ENCODE measurements around the gene AKIP1. TPM values are rescaled to one million over a fixed set of nuclear protein-coding genes. Genes with fewer than 3 reads are reported as not detected.

Gene AKIP1
- total and polyA plus RNA-seq, 9 of the 15 experiments (the other 6 are each of a cell fraction or from before 2014, with no cell fraction given): 9.0 to 52.6 (median 36.2) TPM

DNA sequence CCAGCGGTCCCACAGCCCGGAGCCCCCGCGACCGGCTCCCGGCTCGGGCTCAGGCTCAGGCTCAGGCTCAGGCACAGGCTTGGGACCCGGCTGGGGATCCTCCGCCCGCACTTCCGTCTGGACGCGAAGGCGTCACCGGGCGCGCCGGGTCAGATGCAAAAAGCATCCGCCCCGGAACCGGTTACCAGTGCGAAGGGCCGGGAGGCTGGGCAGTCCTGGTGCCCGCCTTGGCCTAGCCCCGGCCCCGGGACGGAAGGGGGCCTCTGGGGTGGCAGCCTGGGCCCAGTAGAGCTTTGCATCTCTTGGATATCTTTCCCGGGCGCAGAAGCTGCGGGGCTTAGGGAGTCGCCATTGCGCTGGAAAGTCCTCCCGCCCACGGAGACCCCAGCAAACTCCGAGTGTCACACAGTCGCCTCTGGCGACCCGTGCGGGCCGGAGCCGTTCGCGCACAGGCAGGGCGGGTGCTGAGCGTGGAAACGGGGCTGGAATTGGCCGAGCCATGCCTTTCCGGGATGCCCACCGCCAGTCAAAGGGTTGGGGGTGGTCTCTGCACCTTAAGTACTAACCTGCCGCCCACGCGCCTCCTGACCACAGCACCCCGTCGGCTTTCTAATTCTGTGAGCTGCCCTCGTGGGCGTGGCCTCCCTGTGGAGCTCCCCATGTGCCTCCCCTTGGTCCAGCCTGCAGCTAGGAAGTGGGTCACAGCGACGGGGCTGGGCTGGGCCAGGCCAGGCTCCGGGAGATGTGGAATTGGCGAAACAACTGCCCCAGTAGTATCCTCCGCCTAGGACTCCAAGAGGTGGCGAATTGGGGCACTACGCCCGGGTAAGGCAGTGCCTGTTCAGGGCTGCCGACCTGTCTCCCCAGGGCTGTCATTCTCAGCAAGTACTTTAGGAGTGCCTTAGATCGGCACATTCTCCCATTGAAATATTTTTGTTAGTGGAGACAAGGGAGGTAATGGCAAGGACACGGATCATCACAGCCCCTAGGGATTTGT, 53.6 kb downstream of the AKIP1 start, which contains the start of gene TMEM9B (continued):
- TF ChIP-seq, protein P1, sequence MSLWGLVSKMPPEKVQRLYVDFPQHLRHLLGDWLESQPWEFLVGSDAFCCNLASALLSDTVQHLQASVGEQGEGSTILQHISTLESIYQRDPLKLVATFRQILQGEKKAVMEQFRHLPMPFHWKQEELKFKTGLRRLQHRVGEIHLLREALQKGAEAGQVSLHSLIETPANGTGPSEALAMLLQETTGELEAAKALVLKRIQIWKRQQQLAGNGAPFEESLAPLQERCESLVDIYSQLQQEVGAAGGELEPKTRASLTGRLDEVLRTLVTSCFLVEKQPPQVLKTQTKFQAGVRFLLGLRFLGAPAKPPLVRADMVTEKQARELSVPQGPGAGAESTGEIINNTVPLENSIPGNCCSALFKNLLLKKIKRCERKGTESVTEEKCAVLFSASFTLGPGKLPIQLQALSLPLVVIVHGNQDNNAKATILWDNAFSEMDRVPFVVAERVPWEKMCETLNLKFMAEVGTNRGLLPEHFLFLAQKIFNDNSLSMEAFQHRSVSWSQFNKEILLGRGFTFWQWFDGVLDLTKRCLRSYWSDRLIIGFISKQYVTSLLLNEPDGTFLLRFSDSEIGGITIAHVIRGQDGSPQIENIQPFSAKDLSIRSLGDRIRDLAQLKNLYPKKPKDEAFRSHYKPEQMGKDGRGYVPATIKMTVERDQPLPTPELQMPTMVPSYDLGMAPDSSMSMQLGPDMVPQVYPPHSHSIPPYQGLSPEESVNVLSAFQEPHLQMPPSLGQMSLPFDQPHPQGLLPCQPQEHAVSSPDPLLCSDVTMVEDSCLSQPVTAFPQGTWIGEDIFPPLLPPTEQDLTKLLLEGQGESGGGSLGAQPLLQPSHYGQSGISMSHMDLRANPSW (CRISPR knock-in tag; IDR thresholded peaks at IDR 0.05): 0 out of 2 replicates have a peak, but pooled peaks have one; percentile 53
- TF ChIP-seq SAFB (IDR thresholded peaks at IDR 0.05; ENCODE audit: borderline replicate concordance, low read depth, low read length): 0 out of 2 replicates have a peak, but pooled peaks have one; percentile 5
- TF ChIP-seq ATF6 (CRISPR knock-in tag; IDR thresholded peaks at IDR 0.05): peak; percentile 92; the same call in 1 of the 2 replicates
- TF ChIP-seq ZFPM2 (CRISPR knock-in tag; IDR thresholded peaks at IDR 0.05): no peak
- peak in 2 of 3 experiments; percentile 25 to 61 for TF ChIP-seq YY1 (IDR thresholded peaks at IDR 0.05; ENCODE audit: borderline replicate concordance in 1 of 3, control insufficient read depth in 1 of 3, extremely low read depth in 1 of 3, insufficient read depth in 3 of 3, insufficient read length in 1 of 3, insufficient replicate concordance in 2 of 3, low read depth in 1 of 3, low read length in 2 of 3)
- TF ChIP-seq REST (IDR thresholded peaks at IDR 0.05; ENCODE audit: borderline replicate concordance): no peak
- peak; percentile 66; the same call in 1 of the 2 replicates for TF ChIP-seq REST (CRISPR knock-in tag; IDR thresholded peaks at IDR 0.05; ENCODE audit: low read depth)
- no peak for TF ChIP-seq GTF2A2 (tag; IDR thresholded peaks at IDR 0.05)
- TF ChIP-seq TRIM28 (IDR thresholded peaks at IDR 0.05): no peak
- TF ChIP-seq TBL1XR1 (IDR thresholded peaks at IDR 0.05; ENCODE audit: low read length in 2 of 2): peak in 1 of 2 experiments; percentile 70; a peak in 2 of 4 replicates
- TF ChIP-seq, protein P2, sequence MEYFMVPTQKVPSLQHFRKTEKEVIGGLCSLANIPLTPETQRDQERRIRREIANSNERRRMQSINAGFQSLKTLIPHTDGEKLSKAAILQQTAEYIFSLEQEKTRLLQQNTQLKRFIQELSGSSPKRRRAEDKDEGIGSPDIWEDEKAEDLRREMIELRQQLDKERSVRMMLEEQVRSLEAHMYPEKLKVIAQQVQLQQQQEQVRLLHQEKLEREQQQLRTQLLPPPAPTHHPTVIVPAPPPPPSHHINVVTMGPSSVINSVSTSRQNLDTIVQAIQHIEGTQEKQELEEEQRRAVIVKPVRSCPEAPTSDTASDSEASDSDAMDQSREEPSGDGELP (CRISPR knock-in tag; IDR thresholded peaks at IDR 0.05; ENCODE audit: borderline replicate concordance): peak; percentile 88
